ENCODE results near the gene BCAP31. TPM values are rescaled to one million over a fixed set of nuclear protein-coding genes. Genes with fewer than 3 reads are reported as not detected.

The BCAP31 gene
- total RNA-seq, 4 donors from 2014 or later = 76.1 to 125 (median 104) TPM

DNA sequence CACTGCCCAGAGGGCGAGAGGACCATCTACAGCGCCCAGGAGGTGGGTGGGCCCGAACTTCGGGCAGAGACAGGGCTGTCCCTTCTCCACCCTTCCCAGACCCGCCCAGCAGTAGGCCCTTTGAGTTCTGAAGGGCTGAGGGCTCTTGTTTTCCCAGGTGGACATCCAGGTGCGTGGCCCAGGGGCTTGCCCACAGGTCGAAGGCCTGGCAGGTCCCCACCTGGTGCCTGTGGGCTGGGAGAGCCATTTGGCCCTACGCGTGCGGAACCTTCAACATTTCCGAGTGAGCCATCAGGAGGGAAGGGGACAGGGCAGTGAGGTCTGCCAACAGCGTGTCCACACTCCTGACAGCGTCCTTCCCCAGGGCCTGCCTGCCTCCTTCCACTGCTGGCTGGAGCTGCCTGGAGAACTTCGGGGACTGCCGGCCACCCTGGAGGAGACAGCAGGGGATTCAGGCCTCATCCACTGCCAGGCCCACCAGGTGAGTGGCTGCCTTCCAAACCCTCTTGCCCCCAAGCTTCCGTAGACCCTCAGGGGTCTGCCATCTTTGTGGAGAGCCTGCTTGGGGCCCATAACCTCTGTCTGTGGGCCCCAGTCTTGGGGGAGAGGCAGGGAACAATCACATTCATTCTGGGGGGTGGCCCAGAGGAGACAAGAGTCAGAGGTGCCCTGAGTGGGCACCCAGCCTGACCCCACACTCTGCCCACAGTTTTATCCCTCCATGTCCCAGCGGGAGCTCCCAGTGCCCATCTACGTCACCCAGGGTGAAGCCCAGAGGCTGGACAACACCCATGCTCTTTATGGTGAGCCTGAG, 46.6 kb upstream of the BCAP31 start:
- ATAC-seq = no peak

DNA sequence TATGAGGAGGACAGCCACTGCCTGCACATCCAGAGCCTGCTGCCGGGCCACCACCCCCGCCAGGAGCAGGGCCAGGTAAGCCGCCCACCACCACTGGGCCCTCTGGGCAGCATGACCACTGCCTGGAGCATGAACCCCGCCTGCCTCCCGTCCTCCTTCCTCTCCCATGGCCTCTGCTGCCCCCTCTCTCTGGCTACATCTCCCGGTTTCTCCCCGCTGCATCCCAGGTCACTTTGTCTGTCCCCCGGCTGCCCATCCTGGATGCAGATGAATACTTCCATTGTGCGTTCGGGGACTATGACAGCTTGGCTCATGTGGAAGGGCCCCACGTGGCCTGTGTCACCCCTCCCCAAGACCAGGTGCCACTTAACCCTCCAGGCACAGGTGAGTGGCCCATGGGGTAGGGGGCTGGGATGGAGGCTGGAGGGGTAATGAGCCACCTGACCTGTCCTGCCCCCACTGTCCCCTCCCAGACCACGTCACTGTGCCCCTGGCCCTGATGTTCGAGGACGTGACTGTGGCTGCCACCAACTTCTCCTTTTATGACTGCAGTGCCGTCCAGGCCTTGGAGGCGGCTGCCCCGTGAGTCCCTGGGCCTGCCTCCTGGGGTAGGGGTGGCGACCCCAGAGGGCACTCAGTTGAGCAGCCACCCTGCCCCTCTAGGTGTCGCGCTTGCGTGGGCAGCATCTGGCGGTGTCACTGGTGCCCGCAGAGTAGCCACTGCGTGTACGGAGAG, 45.8 kb upstream of the BCAP31 start:
- Histone ChIP-seq H3K27ac (no peak overlapping the region), H3K4me1 (peaks cover 0 to 26% (median 4%) of the 10 kb centered on the region in 3 donors), H3K27me3 (no peaks in the 10 kb centered on the region), H3K4me3 (no peak overlapping the region), H3K36me3 (peaks cover 0 to 68% of the 10 kb centered on the region in 2 donors), H3K9me3 (no peaks in the 10 kb centered on the region)
- no peak for ATAC-seq
- WGBS, 2 donors (ENCODE audit: low coverage in 1 of 2) = 74% methylated on average over 5 of the region's 25 CpGs; no CpG with 5 or more reads in 1 of the 2 donors
- TF ChIP-seq POLR2AphosphoS5 (IDR thresholded peaks at IDR 0.05) = no peak
- TF ChIP-seq EP300 (IDR thresholded peaks at IDR 0.05) = no peak
- TF ChIP-seq, protein P1, sequence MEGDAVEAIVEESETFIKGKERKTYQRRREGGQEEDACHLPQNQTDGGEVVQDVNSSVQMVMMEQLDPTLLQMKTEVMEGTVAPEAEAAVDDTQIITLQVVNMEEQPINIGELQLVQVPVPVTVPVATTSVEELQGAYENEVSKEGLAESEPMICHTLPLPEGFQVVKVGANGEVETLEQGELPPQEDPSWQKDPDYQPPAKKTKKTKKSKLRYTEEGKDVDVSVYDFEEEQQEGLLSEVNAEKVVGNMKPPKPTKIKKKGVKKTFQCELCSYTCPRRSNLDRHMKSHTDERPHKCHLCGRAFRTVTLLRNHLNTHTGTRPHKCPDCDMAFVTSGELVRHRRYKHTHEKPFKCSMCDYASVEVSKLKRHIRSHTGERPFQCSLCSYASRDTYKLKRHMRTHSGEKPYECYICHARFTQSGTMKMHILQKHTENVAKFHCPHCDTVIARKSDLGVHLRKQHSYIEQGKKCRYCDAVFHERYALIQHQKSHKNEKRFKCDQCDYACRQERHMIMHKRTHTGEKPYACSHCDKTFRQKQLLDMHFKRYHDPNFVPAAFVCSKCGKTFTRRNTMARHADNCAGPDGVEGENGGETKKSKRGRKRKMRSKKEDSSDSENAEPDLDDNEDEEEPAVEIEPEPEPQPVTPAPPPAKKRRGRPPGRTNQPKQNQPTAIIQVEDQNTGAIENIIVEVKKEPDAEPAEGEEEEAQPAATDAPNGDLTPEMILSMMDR (IDR thresholded peaks at IDR 0.05) = no peak
- TF ChIP-seq POLR2A (IDR thresholded peaks at IDR 0.05) = no peak

More for the DNA sequence above, 46.6 kb upstream of the BCAP31 start:
- Histone ChIP-seq H3K9me3 (no peaks in the 10 kb centered on the region), H3K4me3 (no peak overlapping the region), H3K27ac (no peak overlapping the region), H3K4me1 (peaks cover 0 to 19% (median 3%) of the 10 kb centered on the region in 3 donors), H3K36me3 (peaks cover 0 to 75% of the 10 kb centered on the region in 2 donors), H3K27me3 (no peaks in the 10 kb centered on the region)
- TF ChIP-seq EP300 (IDR thresholded peaks at IDR 0.05) = no peak
- TF ChIP-seq, protein P1 (IDR thresholded peaks at IDR 0.05) = no peak
- no peak for TF ChIP-seq POLR2A (IDR thresholded peaks at IDR 0.05)
- no peak for TF ChIP-seq POLR2AphosphoS5 (IDR thresholded peaks at IDR 0.05)
- WGBS, 2 donors (ENCODE audit: low coverage in 1 of 2) = 100% methylated on average over 1 of the region's 18 CpGs; no CpG with 5 or more reads in 1 of the 2 donors

DNA sequence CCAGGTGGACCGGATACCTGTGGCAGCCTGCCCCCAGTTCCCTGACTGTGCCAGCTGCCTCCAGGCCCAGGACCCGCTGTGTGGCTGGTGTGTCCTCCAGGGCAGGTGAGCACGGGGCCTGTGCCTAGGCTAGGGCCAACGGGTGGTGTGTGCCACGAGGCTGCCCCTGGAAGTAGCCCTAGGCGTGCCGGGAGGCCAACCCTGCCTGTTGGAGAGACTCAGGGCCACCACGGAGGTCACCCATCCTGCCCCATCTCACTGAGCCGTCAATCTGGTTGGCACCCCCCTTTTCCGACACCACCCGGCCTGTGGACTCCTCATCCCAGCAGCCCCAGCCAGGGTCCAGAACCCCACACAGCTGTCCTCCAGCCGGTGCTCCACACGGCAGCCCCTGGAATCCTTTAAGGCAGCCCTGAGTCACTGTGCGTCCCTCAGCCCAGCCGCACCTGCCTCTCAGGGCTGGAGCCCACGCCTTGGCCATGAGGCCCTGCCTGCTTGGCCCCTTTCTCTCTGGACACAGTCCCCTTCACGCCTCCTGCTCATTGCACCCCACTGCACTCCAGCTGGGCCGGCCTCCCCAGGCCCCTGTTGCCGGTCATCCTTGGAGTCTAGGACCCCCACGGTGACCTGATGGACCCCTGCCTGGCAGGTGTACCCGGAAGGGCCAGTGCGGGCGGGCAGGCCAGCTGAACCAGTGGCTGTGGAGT, 45.1 kb upstream of the BCAP31 start:
- H3K4me3 ChIP-seq = no peak overlapping the region
- peaks cover 0 to 60% of the 10 kb centered on the region in 2 donors for H3K36me3 ChIP-seq
- TF ChIP-seq EP300 (IDR thresholded peaks at IDR 0.05) (no peak), POLR2A (IDR thresholded peaks at IDR 0.05) (no peak)
- H3K27ac ChIP-seq = no peak overlapping the region
- peaks cover 0 to 34% (median 4%) of the 10 kb centered on the region in 3 donors for H3K4me1 ChIP-seq
- no peak for ATAC-seq
- no peaks in the 10 kb centered on the region for H3K27me3 ChIP-seq
- no CpG with 5 or more reads among the region's 23 CpGs for whole genome bisulfite sequencing, 2 donors (ENCODE audit: low coverage in 1 of 2)
- H3K9me3 ChIP-seq = no peaks in the 10 kb centered on the region

DNA sequence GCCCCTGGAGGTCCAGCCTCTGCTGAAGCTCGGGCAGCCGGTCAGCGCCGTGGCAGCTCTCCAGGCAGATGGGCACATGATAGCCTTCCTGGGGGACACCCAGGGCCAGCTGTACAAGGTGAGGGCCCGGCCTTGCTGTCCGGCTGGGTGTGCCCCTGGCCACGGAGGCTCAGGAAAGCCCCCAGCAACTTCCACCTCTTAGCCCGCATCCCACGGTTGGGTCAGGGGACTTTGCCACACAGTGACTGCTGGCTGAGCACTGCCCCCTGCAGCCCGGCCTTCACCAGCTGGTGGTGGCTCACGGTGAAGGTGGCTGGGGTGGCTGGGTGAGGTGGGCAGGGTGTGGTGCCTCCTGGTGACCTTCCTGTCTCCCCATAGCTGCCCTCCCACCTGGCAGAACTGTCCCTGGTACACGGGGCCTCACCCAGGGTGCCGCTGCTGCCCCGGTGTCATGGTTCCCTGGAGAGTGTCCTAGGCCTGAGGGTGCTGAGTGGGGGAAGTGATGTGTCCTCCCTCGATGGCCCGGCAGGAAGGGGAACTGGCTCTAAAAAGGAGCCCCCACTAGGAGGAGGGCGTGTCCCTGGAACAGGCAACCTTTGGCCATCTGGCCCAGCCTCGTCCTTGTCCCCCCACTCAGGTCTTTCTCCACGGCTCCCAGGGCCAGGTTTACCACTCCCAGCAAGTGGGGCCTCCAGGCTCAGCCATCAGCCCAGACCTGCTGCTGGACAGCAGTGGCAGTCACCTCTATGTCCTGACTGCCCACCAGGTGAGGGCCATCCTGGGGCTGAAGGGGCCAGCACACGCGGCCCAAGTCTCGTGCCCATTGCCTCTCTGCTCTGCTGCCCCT, 44.3 kb upstream of the BCAP31 start:
- no peak for ATAC-seq

More for the DNA sequence above, 44.3 kb upstream of the BCAP31 start:
- no peak overlapping the region for H3K27ac ChIP-seq
- WGBS, 2 donors (ENCODE audit: low coverage in 1 of 2) = no CpG with 5 or more reads among the region's 22 CpGs
- no peaks in the 10 kb centered on the region for H3K27me3 ChIP-seq
- H3K4me3 ChIP-seq = no peak overlapping the region
- peaks cover 0 to 53% of the 10 kb centered on the region in 2 donors for H3K36me3 ChIP-seq
- TF ChIP-seq POLR2A (IDR thresholded peaks at IDR 0.05) = no peak
- TF ChIP-seq EP300 (IDR thresholded peaks at IDR 0.05) = no peak
- TF ChIP-seq, protein P1 (IDR thresholded peaks at IDR 0.05) = no peak
- TF ChIP-seq POLR2AphosphoS5 (IDR thresholded peaks at IDR 0.05) = no peak
- peaks cover 0 to 36% (median 4%) of the 10 kb centered on the region in 3 donors for H3K4me1 ChIP-seq
- H3K9me3 ChIP-seq = no peaks in the 10 kb centered on the region

All from gastroesophageal sphincter (tissue), 4 donors.